ENCODE data around the gene PPP2R5D. TPM values are rescaled to one million over a fixed set of nuclear protein-coding genes. Genes with fewer than 3 reads are reported as not detected.
A peak's percentile ranks its signal among the peaks of the same experiment; 100 is the strongest.

The PPP2R5D gene
- total RNA-seq, 1 donor from 2014 or later = 44.3 TPM

- DNase-seq (ENCODE audit: extremely low spot score, unreplicated experiment) = no peak
- Mint-ChIP-seq H3K9me3 (ENCODE audit: unreplicated experiment) (no peaks in the 10 kb centered on the region), H3K27ac (ENCODE audit: unreplicated experiment) (no peak within 1 kb of the TSS)
Measured at GRCh38 chr6:42960243-42961019, 23.9 kb upstream of the PPP2R5D start, which contains the start of gene GNMT. TSS of gene GNMT (plus strand) at chr6:42960754. CDS start at chr6:42960768, 14 bp downstream.

GRCh38 chr6:42961020-42961470 lies 23.3 kb upstream of the PPP2R5D start:
- TF ChIP-seq CTCF (IDR thresholded peaks at IDR 0.05) = no peak
- Mint-ChIP-seq H3K36me3 (ENCODE audit: unreplicated experiment) (peaks cover 15% of the 10 kb centered on the region), H3K4me3 (ENCODE audit: unreplicated experiment) (peak overlapping the region; percentile 70), H3K27me3 (ENCODE audit: unreplicated experiment) (no peaks in the 10 kb centered on the region), H3K4me1 (ENCODE audit: unreplicated experiment) (peaks cover 17% of the 10 kb centered on the region), H3K9me3 (ENCODE audit: unreplicated experiment) (no peaks in the 10 kb centered on the region), H3K27ac (ENCODE audit: unreplicated experiment) (no peak overlapping the region)
- DNase-seq (ENCODE audit: extremely low spot score, unreplicated experiment) = no peak

More at GRCh38 chr6:42960243-42961019, 23.9 kb upstream of the PPP2R5D start, which contains the start of gene GNMT:
- peaks cover 12% of the 10 kb centered on the region for H3K36me3 Mint-ChIP-seq (ENCODE audit: unreplicated experiment)
- H3K4me3 Mint-ChIP-seq (ENCODE audit: unreplicated experiment) = peak within 1 kb of the TSS; percentile 70
- no peak for TF ChIP-seq CTCF (IDR thresholded peaks at IDR 0.05)
- no peaks in the 10 kb centered on the region for H3K27me3 Mint-ChIP-seq (ENCODE audit: unreplicated experiment)
- H3K4me1 Mint-ChIP-seq (ENCODE audit: unreplicated experiment) = peaks cover 17% of the 10 kb centered on the region

- Mint-ChIP-seq H3K4me3 (ENCODE audit: unreplicated experiment) (no peak overlapping the region), H3K27ac (ENCODE audit: unreplicated experiment) (no peak overlapping the region), H3K4me1 (ENCODE audit: unreplicated experiment) (peaks cover 17% of the 10 kb centered on the region), H3K9me3 (ENCODE audit: unreplicated experiment) (no peaks in the 10 kb centered on the region), H3K36me3 (ENCODE audit: unreplicated experiment) (peaks cover 15% of the 10 kb centered on the region), H3K27me3 (ENCODE audit: unreplicated experiment) (no peaks in the 10 kb centered on the region)
- DNase-seq (ENCODE audit: extremely low spot score, unreplicated experiment) = no peak
- no peak for TF ChIP-seq CTCF (IDR thresholded peaks at IDR 0.05)
Measured at GRCh38 chr6:42962096-42962495, 22.3 kb upstream of the PPP2R5D start.

GRCh38 chr6:42962502-42963178 lies 21.7 kb upstream of the PPP2R5D start:
- Mint-ChIP-seq H3K36me3 (ENCODE audit: unreplicated experiment) (peaks cover 18% of the 10 kb centered on the region), H3K27ac (ENCODE audit: unreplicated experiment) (no peak overlapping the region)

More at GRCh38 chr6:42962502-42963178, 21.7 kb upstream of the PPP2R5D start:
- H3K27me3 Mint-ChIP-seq (ENCODE audit: unreplicated experiment) = no peaks in the 10 kb centered on the region
- no peak for DNase-seq (ENCODE audit: extremely low spot score, unreplicated experiment)
- no peak overlapping the region for H3K4me3 Mint-ChIP-seq (ENCODE audit: unreplicated experiment)
- no peak for TF ChIP-seq CTCF (IDR thresholded peaks at IDR 0.05)
- H3K9me3 Mint-ChIP-seq (ENCODE audit: unreplicated experiment) = no peaks in the 10 kb centered on the region
- peaks cover 17% of the 10 kb centered on the region for H3K4me1 Mint-ChIP-seq (ENCODE audit: unreplicated experiment)

Measured in osteocyte (in vitro differentiated cells).